NCI-H345 treated with DMSO at 0.1 percent for 48 hours (cell line): ENCODE data around the gene ZCCHC14.
A peak's percentile ranks its signal among the peaks of the same experiment; 100 is the strongest.

ENCODE experiments used
- DNase-seq: peaks from one replicate; lab custom pipeline; 2025; ENCODE audit not compliant: unreplicated experiment; lab: John Stamatoyannopoulos, UW

The ZCCHC14 gene

DNA sequence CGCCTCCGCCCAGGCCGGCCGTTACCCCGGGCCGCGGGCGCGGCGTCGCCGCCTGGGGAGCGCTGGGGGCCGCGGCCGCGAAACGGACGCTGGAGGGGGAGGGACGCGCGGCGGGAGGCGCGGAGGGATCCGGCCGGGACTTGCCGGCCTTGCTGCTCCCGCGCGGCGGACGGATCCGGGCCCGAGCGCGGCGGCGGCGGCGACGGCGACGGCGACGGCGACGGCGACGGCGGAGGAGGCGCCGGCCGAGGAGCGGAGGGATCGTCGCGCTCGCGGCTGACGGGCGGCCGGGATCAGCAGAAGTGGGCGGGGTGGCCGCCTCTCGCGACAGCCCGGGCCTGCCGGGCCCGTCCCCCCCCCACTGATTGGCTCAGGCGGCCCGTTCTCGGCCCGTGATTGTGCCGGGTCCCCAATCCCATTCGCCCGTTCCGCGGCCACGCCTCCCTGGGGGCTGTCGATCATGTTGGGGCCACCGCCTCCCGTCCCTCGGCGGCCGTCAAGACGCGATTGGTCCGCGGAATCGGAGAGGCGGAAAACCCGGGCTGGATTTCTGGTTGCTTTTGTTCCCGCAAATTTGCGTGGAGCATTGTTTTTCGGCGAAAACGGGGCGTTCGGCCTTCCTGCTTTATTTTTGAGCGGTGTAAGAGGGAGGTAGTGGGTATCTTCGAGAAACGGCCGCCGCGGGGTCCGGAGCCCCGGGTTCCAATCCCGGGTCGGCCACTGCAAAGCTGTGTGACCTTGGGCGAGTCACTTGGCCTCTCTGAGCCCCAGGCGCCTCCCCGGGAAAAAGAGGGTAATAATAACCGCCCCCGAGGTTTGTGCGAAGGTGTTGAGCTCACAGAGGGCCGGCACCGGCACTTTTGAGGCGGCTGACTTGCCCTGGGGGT, at the start of gene ZCCHC14:
Gene ZCCHC14, minus strand, starts transcription at position 304 of the 887 bp plus-strand sequence. CDS start 786 bp downstream, outside the sequence.
- peak; percentile 77 for DNase-seq

GRCh38 chr16:87541872-87542234, 49.0 kb upstream of the ZCCHC14 start:
- no peak for DNase-seq

GRCh38 chr16:87541147-87541871, 48.5 kb upstream of the ZCCHC14 start:
- DNase-seq = no peak

DNA sequence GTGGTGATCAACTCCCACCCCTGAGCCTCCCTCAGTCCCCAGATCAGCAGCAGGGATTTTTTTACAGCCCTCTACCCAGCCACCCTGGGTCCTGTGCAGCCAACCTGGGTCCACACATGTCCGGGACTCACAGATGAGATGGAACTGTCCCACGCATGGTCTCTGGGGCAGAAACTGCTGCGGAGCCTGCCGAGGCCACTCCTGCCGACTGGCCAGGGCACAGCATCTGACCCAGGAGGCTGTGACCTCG, 48.0 kb upstream of the ZCCHC14 start:
- no peak for DNase-seq

DNA sequence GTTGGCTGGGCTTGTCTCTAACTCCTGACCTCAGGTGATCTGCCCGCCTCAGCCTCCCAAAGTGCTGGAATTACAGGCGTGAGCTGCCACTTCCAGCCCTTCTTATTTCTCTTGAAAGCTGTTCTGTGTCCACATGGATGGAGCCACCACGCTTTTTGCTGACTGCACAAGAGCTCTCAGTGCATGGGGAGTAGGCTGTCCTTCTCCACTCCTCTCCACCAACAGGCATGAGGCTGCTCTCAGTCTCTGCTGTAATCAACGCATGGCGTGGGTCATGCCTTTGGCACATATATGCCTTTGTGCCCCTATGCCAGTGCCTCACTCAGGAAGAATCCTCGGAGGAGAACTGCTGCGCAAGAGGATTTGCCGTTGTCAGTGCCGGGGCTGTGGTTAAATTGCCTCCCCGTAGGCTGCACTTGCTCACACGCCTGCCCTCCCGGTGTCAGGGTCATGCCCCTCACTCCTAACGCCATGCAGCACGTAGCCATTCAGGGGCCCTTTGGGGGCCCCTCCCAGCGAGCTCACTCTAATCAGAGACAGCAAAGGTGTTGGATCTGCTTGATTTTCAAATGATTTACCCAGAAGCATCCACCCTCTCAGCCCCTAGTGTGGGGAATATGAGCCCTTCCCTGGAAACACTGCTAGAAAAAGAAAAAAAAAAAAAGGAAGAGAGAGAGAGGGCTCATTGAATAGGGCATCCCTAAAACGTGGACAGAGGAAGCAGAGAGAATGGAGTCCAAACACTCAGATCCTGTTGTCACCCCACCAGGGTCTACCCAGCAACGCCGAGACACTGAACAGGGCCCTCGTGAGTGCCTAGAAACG, 47.5 kb upstream of the ZCCHC14 start:
- no peak for DNase-seq

GRCh38 chr16:87539113-87539512, 46.3 kb upstream of the ZCCHC14 start:
- no peak for DNase-seq

DNA sequence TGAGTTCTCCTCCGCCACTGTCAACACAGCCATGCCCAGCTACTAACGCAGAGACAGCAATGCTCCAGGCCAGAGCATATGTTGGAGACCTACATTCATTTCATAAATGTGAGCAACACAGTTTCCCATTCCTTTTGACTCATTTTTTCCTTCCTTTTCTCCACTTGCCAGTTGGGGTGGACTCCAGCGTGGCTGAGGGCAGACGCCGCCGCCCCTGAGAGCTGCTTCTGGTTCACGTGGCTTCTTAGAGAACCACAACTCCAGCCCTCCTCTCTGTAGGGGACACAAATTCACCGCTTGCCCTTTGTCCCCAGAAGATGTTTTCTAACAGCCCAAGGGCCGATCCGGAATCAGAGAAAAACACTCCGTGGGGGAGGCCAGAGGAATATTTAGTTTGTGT, 45.8 kb upstream of the ZCCHC14 start:
- no peak for DNase-seq

DNA sequence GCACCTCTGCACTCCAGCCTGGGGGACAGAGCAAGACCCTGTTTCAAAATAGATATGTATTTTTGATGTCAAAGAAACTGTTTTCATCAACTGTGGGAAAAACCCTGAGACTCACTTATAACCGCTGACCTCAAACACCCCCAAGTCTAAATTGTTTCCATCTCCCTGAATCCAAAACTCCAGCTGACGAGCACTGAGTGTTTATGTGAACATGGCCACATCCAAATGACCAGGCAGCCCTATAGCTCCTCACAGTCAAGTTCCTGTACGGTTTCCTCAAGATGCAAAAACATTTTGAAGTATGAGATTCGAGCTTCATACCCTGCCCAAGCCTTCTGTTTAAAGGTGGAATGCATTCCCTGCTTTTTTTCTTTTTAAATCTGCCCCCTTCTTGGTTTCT, 45.3 kb upstream of the ZCCHC14 start:
- no peak for DNase-seq

DNA sequence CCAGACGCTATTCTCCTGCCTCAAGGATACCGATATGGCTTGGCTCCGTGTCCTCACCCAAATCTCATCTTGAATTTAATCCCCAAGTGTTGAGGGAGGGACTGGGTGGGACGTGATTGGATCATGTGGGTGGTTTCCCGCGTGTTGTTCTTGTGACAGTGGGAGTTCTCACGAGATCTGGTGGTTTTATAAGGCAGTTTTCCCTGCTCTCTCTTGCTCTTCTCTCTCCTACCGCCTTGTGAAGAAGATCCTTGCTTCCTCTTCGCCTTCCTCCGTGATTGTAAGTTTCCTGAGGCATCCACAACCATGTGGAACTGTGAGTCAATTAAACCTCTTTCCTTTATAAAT, 43.9 kb upstream of the ZCCHC14 start:
- DNase-seq = no peak

DNA sequence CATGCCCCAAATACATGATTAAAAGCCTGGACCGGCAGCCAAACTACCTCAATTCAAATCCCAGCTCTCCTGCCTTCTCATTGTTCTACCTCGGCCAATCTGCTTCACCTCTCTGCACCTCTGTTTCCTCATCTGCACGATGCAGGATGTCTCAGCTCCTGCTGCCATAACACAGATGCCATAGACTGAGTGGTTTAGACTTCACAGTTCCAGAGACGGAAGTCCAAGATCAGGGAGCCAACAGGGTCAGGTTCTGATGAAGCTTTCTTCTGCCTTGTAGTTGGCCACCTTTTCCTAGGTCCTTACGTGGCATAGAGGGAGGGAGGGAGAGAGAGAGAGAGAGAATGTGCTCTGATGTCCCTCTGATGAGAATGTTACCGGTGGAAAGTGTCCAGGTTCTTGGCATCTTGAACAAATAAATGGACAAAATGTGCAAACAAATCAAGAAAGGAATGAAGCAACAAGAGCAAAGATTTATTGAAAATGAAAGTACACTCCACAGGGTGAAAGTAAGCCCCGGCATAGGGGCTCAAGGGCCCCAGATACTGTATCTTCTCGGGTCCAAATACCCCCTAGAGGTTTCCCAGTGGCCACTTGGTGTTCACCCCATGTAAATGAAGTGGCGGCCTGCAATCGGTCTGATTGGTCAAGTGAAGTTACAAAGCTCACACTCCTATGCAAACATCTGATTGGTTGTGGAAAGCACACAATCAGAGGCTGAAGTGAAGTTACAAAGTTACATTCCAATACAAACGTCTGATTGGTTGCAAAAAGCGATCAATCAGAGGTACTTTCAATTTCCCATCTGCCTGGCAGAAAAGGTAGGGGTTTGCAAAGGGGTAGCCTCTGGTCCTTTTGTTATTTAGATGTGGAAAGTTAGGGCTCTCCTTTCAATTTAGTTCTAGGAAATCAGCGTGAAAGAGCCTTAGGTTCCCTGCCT, 43.3 kb upstream of the ZCCHC14 start:
- DNase-seq = no peak

GRCh38 chr16:87535457-87535854, 42.6 kb upstream of the ZCCHC14 start:
- DNase-seq = no peak

GRCh38 chr16:87534751-87535150, 41.9 kb upstream of the ZCCHC14 start:
- no peak for DNase-seq

DNA sequence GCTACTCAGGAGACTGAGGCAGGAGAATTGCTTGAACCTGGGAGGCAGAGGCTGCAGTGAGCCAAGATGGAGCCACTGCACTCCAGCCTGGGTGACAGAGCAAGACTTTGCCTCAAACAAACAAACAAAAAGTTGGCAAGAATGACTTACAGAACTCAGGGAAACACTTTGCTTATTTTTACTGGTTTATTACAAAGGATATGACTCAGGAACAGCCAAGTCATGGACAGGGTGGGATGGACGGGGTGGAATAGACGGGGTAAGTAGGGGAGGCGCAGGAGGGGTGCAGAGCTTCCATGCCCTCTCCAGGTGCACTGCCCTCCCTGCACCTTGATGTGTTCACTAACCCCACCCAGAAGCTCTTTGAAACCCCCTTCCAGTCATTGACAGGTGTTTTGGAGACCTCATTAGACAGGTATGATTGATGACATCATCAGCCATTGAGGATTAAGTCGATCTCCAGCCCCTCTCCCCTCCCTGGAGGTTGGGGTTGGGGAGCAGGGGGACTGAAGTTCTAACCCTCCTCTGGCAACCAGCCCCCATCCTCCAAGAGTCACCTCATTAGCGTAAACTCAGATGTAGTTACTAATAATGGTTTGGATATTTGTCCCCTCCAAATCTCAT, 41.3 kb upstream of the ZCCHC14 start:
- DNase-seq = no peak

DNA sequence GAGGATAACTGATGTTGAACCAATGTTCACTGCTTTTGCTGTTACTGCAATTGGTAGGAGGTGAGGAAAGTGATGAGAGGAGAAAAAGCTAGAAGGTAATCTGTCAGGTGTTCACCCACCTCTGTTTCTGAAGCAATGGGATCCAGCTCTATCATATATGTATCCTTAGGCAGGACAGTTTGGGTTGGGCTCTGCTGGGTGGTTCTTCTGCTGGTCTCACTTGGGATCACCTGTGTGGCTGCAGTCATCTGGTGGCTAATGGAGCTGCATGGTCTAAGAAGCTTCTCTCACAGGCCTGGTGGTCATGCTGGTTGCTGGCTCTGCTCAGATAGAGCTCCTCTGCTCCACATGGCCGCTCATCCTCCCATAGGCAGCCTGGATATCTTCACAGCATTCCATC, 40.2 kb upstream of the ZCCHC14 start:
- DNase-seq = no peak

GRCh38 chr16:87531418-87531817, 38.6 kb upstream of the ZCCHC14 start:
- no peak for DNase-seq

DNA sequence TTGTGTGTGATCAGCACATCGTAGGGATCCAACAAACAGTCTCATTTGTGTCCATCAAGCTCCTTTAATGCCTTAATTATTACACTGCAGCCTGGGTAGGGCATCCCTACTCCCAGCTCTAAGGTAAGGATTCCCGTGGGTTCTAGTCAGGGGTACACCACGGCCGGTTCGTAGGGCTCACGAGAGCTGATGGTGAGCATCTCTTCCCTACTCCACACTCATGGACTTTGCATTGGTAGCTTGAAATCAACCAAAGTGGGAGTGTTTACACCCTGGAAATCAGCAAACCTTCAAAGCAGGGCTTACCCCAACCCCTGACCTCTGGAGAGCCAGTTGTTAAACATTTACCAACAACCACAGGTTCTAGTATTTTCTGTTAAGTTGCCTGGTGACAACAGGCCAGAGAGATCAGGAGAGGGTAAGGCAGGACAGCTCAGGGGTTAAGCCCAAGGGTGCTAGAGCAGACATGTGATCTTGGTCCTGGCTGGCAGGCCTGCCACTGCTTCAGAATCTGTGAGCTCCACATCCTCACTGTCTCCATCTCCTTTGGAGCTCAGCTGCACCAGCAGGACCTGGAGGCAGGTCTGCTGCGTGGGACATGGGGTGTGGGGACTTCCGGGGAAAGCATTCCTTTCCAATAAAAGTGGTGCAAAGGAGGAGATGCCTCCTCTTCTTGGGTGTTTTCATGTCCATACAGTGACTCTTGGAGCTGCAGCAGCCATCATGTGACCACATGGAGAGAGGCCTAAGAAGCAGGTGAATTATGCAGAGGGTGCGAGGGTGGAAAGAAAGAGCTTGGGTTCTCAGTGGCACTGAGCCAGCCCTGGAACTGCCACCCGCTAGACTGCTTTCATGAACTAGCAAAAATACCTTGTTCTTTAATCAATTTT, 36.1 kb upstream of the ZCCHC14 start:
- DNase-seq = no peak

DNA sequence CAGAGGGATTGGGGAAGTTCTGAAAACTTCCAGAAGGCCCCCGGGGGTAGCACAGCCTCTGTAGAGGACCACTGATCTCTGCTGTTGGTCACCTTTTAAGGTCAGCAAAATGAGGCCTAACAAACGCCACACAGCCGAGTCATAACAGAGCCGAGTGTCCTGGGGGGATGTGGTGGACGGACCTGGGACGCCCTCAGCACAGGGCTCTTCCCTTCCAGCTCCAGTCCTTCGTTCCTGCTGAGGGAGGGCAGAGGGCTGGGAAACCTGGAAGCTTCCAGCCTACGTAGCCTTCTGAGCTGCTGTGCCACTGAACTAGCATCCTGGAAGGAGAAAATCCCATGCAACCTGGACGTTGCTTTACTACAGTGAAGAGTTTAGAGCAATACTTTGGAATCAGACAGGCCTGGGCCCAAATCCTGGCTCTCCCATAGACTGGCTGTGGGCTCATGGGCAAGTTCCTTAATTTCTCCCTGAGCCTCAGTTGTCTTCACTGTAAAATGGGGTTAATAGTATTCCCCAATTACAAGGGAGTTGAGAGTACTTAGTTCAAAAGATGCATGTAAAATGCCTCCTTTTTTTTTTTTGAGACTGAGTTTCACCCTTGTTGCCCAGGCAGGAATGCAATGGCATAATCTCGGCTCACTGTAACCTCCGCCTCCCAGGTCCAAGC, 34.4 kb upstream of the ZCCHC14 start:
- DNase-seq = no peak

- DNase-seq = no peak
Measured at GRCh38 chr16:87526238-87526947, 33.6 kb upstream of the ZCCHC14 start.
